ENCODE measurements around the gene MTF2. TPM values are rescaled to one million over a fixed set of nuclear protein-coding genes. Genes with fewer than 3 reads are reported as not detected.
"Not testable (repeated sequence)": the region's sequence is repeated elsewhere in the genome, so short reads cannot be mapped to it uniquely, and the experiment has no call there.

MTF2 gene
- total RNA-seq, 2 donors from 2014 or later = 26.5 to 33.4 TPM

DNA sequence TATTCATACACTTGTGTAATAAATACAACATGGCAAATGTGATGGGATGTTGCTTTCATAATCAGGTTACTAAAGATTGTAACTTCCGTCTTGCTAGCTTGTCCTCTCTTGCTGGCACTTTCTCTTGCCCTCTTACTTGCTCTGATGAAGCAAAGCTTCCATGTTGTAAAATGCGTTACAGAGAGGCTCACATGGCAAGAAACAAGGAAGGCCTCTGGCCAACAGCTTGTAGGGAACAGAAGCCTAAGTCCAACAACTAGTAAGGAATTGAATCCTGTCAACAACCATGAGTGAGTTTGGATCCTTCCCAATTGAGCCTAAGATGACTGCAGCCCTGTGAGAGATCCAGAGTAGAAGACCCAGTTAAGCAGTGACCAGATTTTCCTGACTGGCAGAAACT lies 85.7 kb downstream of the MTF2 start:
- no peaks in the 10 kb centered on the region for H3K9me3 ChIP-seq
- DNase-seq = no peak
- no peaks in the 10 kb centered on the region for H3K36me3 ChIP-seq
- TF ChIP-seq CTCF (IDR thresholded peaks at IDR 0.05) = no peak
- H3K9ac ChIP-seq (ENCODE audit: low read depth in 2 of 2, low read length in 2 of 2) = no peak overlapping the region
- no peak overlapping the region for H3K4me3 ChIP-seq
- intact Hi-C loops (cut with DNase I) = no loop called here
- H3K27ac ChIP-seq = no peak overlapping the region
- peaks cover 1% of the 10 kb centered on the region for H3K4me1 ChIP-seq
- no peaks in the 10 kb centered on the region for H3K27me3 ChIP-seq

- DNase-seq; H3K36me3 ChIP-seq; H3K9ac ChIP-seq (ENCODE audit: low read depth in 2 of 2, low read length in 2 of 2); H3K27ac ChIP-seq; H3K27me3 ChIP-seq; H3K9me3 ChIP-seq; intact Hi-C loops (cut with DNase I); H3K4me3 ChIP-seq; H3K4me1 ChIP-seq: not testable (repeated sequence)
Observed at GRCh38 chr1:93165895-93166294, 86.8 kb downstream of the MTF2 start.

DNA sequence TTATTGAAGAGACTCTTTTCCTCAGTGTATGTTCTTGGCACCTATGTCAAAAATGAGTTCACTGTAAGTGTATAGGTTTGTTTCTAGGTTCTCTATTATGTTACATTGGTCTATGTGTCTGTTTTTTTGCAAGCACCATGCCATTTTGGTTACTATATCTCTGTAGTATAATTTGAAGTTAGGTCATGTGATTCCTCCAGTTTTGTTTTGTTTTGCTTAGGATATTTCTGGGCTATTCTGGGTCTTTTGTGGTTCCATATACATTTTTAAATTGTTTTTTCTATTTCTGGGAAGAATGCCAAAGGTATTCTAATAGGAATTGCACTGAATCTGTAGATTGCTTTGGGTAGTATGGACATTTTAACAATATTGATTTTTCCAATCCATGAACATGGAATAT lies 87.9 kb downstream of the MTF2 start:
- Histone ChIP-seq H3K27me3 (no peaks in the 10 kb centered on the region), H3K27ac (no peak overlapping the region), H3K9me3 (no peaks in the 10 kb centered on the region), H3K36me3 (no peaks in the 10 kb centered on the region), H3K9ac (ENCODE audit: low read depth in 2 of 2, low read length in 2 of 2) (no peak overlapping the region), H3K4me1 (no peaks in the 10 kb centered on the region), H3K4me3 (no peak overlapping the region)
- no peak for DNase-seq
- TF ChIP-seq CTCF (IDR thresholded peaks at IDR 0.05) = no peak
- intact Hi-C loops (cut with DNase I) = no loop called here

GRCh38 chr1:93170141-93170678 lies 91.1 kb downstream of the MTF2 start:
- intact Hi-C loops (cut with DNase I); DNase-seq; H3K9ac ChIP-seq (ENCODE audit: low read depth in 2 of 2, low read length in 2 of 2); H3K4me1 ChIP-seq; H3K27ac ChIP-seq; H3K4me3 ChIP-seq; H3K36me3 ChIP-seq; H3K9me3 ChIP-seq; H3K27me3 ChIP-seq: not testable (repeated sequence)

DNA sequence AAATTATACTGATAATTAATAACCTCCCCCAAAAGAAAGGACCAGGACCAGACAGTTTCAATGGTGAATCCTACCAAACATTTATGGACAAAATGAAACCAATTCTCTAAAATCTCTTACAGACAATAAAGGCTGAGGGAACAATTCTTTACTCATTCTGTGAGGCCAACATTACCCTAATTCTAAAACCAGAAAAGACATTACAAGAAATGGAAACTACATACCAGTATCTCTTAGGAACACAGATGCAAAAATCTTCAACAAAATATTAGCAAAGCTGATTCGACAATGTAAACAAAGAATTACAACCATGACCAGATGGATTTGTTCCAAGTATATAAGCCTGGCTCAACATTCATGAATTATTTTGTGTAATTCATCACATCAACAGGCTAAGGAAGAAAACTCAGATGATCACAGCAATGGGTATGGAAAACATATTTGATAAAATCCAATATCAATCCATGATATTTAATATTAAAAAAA lies 92.5 kb downstream of the MTF2 start:
- Histone ChIP-seq H3K27ac (no peak overlapping the region), H3K9ac (ENCODE audit: low read depth in 2 of 2, low read length in 2 of 2) (no peak overlapping the region), H3K27me3 (no peaks in the 10 kb centered on the region), H3K36me3 (no peaks in the 10 kb centered on the region), H3K9me3 (no peaks in the 10 kb centered on the region), H3K4me3 (no peak overlapping the region), H3K4me1 (no peaks in the 10 kb centered on the region)
- intact Hi-C loops (cut with DNase I) = no loop called here
- TF ChIP-seq CTCF (IDR thresholded peaks at IDR 0.05) = no peak
- DNase-seq = no peak

- Histone ChIP-seq H3K9ac (ENCODE audit: low read depth in 2 of 2, low read length in 2 of 2) (no peak overlapping the region), H3K36me3 (no peaks in the 10 kb centered on the region), H3K27ac (no peak overlapping the region), H3K4me1 (no peaks in the 10 kb centered on the region), H3K27me3 (no peaks in the 10 kb centered on the region), H3K9me3 (no peaks in the 10 kb centered on the region), H3K4me3 (no peak overlapping the region)
- TF ChIP-seq CTCF (IDR thresholded peaks at IDR 0.05) = no peak
- no peak for DNase-seq
- intact Hi-C loops (cut with DNase I) = no loop called here
Observed at GRCh38 chr1:93172778-93173177, 93.7 kb downstream of the MTF2 start.

DNA sequence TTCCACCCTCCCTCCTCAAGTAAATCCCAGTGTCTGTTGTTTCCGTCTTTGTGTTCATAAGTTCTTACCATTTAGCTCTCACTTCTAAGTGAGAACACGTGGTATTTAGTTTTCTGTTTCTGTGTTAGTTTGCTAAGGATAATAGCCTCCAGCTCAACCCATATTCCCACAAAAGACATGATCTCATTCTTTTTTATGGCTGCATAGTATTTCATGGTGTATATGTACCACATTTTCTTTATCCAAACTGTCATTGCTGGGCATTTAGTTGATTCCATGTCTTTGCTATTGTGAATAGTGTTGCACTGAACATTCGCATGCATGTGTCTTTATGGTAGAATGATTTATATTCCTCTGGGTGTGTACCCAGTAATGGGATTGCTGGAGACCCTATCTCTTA lies 95.6 kb downstream of the MTF2 start:
- H3K9me3 ChIP-seq; H3K36me3 ChIP-seq; H3K9ac ChIP-seq (ENCODE audit: low read depth in 2 of 2, low read length in 2 of 2); H3K27me3 ChIP-seq; intact Hi-C loops (cut with DNase I); H3K27ac ChIP-seq; DNase-seq; H3K4me1 ChIP-seq; H3K4me3 ChIP-seq: not testable (repeated sequence)
